Astrocyte (in vitro differentiated cells and primary cell): ENCODE measurements around the gene FGD5. TPM values are rescaled to one million over a fixed set of nuclear protein-coding genes. Genes with fewer than 3 reads are reported as not detected.
"Not testable (repeated sequence)": the region's sequence is repeated elsewhere in the genome, so short reads cannot be mapped to it uniquely, and the experiment has no call there.

Experiments
- DNase-seq: peaks from one replicate; pipeline ENCODE4 v3.0.0-alpha.2; 2010; ENCODE audit warnings: low read depth
- FAIRE-seq: peaks from 2 replicates; lab custom pipeline; 2011; peaks lifted over from hg19 to GRCh38; lab: Jason Lieb, UNC
- H2AFZ ChIP-seq: 2 replicates; pipeline ENCODE4 v1.6.0; 2012; ENCODE audit warnings: low read depth, low read length, inconsistent platforms
- H3K27ac ChIP-seq: 2 replicates; pipeline ENCODE4 v1.5.1; 2011; ENCODE audit warnings: low read depth, low read length, inconsistent platforms
- H3K27me3 ChIP-seq: 2 replicates; pipeline ENCODE4 v1.6.0; 2011; ENCODE audit warnings: low read length, inconsistent platforms; ENCODE audit not compliant: insufficient read depth
- H3K36me3 ChIP-seq: 2 replicates; pipeline ENCODE4 v1.5.1; 2011; ENCODE audit warnings: low read length, inconsistent platforms; ENCODE audit not compliant: insufficient read depth
- H3K4me1 ChIP-seq: 2 replicates; pipeline ENCODE4 v1.5.1; 2011; ENCODE audit warnings: low read length, inconsistent platforms; ENCODE audit not compliant: insufficient read depth
- H3K4me2 ChIP-seq: 2 replicates; pipeline ENCODE4 v1.6.0; 2012; ENCODE audit warnings: low read length, inconsistent platforms
- H3K4me3 ChIP-seq: 2 replicates; pipeline ENCODE4 v1.5.1; 2011; ENCODE audit warnings: low read depth, mild to moderate bottlenecking, low read length, inconsistent platforms; ENCODE audit not compliant: insufficient read depth
- H3K79me2 ChIP-seq: 2 replicates; pipeline ENCODE4 v1.6.0; 2012; ENCODE audit warnings: mild to moderate bottlenecking, low read length, inconsistent platforms; ENCODE audit not compliant: insufficient read depth
- H3K9ac ChIP-seq: 2 replicates; pipeline ENCODE4 v1.6.0; 2012; ENCODE audit warnings: mild to moderate bottlenecking, low read length, inconsistent platforms
- H3K9me3 ChIP-seq: 2 replicates; pipeline ENCODE4 v1.5.1; 2012; ENCODE audit warnings: low read depth, mild to moderate bottlenecking, low read length, inconsistent platforms; ENCODE audit not compliant: insufficient read depth
- H4K20me1 ChIP-seq: 2 replicates; pipeline ENCODE4 v1.6.0; 2012; ENCODE audit warnings: low read length, inconsistent platforms; ENCODE audit not compliant: insufficient read depth
- H3K27ac Mint-ChIP-seq: one replicate; pipeline ENCODE4 v1.8.0; 2021; ENCODE audit warnings: mild to moderate bottlenecking, mixed read lengths; ENCODE audit not compliant: unreplicated experiment
- H3K27me3 Mint-ChIP-seq: one replicate; pipeline ENCODE4 v1.8.0; 2021; ENCODE audit warnings: low read depth, mixed read lengths; ENCODE audit not compliant: unreplicated experiment
- H3K36me3 Mint-ChIP-seq: one replicate; pipeline ENCODE4 v1.8.0; 2021; ENCODE audit warnings: low read depth, mixed read lengths; ENCODE audit not compliant: unreplicated experiment
- H3K4me1 Mint-ChIP-seq: one replicate; pipeline ENCODE4 v1.8.0; 2021; ENCODE audit warnings: low read depth, mixed read lengths; ENCODE audit not compliant: unreplicated experiment
- H3K4me3 Mint-ChIP-seq: one replicate; pipeline ENCODE4 v1.8.0; 2021; ENCODE audit warnings: mild to moderate bottlenecking, moderate library complexity, mixed read lengths; ENCODE audit not compliant: unreplicated experiment
- H3K9me3 Mint-ChIP-seq: one replicate; pipeline ENCODE4 v1.8.0; 2021; ENCODE audit warnings: mild to moderate bottlenecking, mixed read lengths; ENCODE audit not compliant: unreplicated experiment
- EZH2 ChIP-seq: IDR thresholded peaks from 2 replicates; pipeline ENCODE4 v1.6.1; 2012; ENCODE audit warnings: mild to moderate bottlenecking, low read length, inconsistent platforms; ENCODE audit not compliant: insufficient read depth
- total RNA-seq: library from RNA; stranded (reverse); gene quantifications from 2 replicates; pipeline ENCODE4 v1.2.1, GENCODE V29; 2021
- TF ChIP-seq, protein P1 (sequence below): IDR thresholded peaks from 2 replicates; pipeline ENCODE4 v1.5.1; 2011; ENCODE audit warnings: low read depth, mild to moderate bottlenecking, inconsistent platforms, low read length, moderate library complexity; ENCODE audit not compliant: insufficient read depth

Gene FGD5
- total RNA-seq, 1 donor from 2014 or later, result 2.0 TPM

DNA sequence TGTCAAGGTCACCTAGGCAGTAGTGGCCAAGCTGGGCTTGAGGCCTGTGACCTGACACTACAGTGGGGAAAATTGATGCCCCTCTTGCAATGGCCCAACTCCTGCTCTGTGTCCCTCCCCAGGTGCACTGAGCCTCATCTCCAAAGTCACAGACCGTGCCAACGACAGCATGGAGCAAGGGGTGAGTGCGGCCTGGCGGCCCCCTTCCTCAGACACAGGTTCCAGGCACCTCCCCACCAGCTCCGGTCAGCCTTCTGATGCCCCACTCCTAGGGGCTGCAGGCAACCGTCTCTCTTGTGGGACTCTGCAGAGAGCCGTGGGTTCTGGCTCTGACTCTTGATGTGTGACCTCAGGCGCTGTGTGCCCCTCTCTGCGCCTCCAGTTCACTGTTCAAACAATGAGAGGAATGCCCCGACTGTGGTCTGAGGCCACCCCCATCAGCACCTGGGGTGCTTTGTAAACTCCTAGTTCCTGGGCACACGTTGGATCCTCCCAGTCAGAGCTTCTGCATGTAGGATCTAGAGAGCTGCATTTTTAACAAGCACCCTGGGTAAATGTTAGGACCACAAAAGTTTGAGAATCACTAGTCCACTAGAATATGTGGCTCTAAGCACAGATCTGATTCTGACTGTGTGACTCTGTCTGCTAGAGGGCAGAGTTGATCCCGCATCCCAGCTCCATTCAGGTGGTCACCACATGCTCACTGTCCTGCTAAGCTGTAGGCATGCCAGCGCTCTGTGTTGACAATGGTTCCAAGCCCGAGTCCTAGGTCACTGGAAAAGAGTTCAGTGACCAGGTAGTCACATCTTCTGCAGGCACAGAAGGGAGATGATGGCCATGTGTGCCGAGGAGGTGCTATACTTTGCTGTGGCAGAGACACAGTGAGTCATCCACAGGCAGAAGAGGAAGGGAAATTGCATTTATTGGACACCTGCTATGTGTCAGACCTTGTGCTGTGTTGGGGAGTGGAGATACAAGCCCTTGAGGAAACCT is 82.4 kb downstream of the FGD5 start:
- no peak for DNase-seq
- no peaks in the 10 kb centered on the region for H3K79me2 ChIP-seq
- no peak overlapping the region for H3K27ac ChIP-seq
- peaks cover 2% of the 10 kb centered on the region for H3K27me3 ChIP-seq
- Mint-ChIP-seq H3K4me3 (no peak overlapping the region), H3K36me3 (peaks cover 10% of the 10 kb centered on the region), H3K27ac (no peak overlapping the region), H3K4me1 (no peaks in the 10 kb centered on the region), H3K9me3 (peaks cover 11% of the 10 kb centered on the region), H3K27me3 (peaks cover 32% of the 10 kb centered on the region)
- TF ChIP-seq, protein P1, sequence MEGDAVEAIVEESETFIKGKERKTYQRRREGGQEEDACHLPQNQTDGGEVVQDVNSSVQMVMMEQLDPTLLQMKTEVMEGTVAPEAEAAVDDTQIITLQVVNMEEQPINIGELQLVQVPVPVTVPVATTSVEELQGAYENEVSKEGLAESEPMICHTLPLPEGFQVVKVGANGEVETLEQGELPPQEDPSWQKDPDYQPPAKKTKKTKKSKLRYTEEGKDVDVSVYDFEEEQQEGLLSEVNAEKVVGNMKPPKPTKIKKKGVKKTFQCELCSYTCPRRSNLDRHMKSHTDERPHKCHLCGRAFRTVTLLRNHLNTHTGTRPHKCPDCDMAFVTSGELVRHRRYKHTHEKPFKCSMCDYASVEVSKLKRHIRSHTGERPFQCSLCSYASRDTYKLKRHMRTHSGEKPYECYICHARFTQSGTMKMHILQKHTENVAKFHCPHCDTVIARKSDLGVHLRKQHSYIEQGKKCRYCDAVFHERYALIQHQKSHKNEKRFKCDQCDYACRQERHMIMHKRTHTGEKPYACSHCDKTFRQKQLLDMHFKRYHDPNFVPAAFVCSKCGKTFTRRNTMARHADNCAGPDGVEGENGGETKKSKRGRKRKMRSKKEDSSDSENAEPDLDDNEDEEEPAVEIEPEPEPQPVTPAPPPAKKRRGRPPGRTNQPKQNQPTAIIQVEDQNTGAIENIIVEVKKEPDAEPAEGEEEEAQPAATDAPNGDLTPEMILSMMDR, result no peak
- TF ChIP-seq EZH2, result no peak
- H2AFZ ChIP-seq, result no peak overlapping the region
- peaks cover 2% of the 10 kb centered on the region for H3K9me3 ChIP-seq
- FAIRE-seq, result no peak
- no peak overlapping the region for H3K4me3 ChIP-seq
- H3K9ac ChIP-seq, result no peak overlapping the region
- H3K4me1 ChIP-seq, result no peaks in the 10 kb centered on the region
- H3K36me3 ChIP-seq, result no peaks in the 10 kb centered on the region
- H4K20me1 ChIP-seq, result no peaks in the 10 kb centered on the region
- no peak overlapping the region for H3K4me2 ChIP-seq

DNA sequence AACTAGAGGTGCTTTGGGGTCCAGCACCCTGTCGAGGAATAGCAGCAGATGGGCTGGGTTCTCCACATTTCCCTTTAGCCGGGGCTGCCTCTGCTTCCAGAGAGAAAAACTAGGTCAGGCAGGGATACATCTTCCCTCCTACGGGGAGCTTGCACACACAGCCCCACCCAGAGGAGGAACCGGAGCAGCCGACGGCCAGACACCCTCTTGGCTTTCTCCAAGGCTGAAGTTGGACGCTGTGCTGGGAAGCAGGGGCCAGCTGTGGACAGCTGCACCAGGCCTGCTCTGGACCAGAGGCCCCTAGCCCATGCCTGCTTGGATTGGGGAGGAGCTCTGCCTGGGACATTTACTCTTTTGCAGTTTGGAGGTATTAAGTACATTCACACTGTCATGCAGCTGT is 84.0 kb downstream of the FGD5 start:
- Histone ChIP-seq H3K36me3 (no peaks in the 10 kb centered on the region), H3K4me2 (no peak overlapping the region), H3K4me3 (no peak overlapping the region), H3K4me1 (no peaks in the 10 kb centered on the region), H4K20me1 (no peaks in the 10 kb centered on the region), H3K9ac (no peak overlapping the region), H3K27me3 (peaks cover 2% of the 10 kb centered on the region), H3K27ac (no peak overlapping the region), H2AFZ (no peak overlapping the region), H3K9me3 (peaks cover 2% of the 10 kb centered on the region), H3K79me2 (no peaks in the 10 kb centered on the region)
- DNase-seq (no peak), FAIRE-seq (no peak)
- Mint-ChIP-seq H3K27me3 (peaks cover 23% of the 10 kb centered on the region), H3K4me1 (no peaks in the 10 kb centered on the region), H3K4me3 (no peak overlapping the region), H3K27ac (no peak overlapping the region), H3K9me3 (peaks cover 11% of the 10 kb centered on the region), H3K36me3 (peaks cover 10% of the 10 kb centered on the region)
- TF ChIP-seq EZH2, result no peak
- TF ChIP-seq, protein P1, result no peak

DNA sequence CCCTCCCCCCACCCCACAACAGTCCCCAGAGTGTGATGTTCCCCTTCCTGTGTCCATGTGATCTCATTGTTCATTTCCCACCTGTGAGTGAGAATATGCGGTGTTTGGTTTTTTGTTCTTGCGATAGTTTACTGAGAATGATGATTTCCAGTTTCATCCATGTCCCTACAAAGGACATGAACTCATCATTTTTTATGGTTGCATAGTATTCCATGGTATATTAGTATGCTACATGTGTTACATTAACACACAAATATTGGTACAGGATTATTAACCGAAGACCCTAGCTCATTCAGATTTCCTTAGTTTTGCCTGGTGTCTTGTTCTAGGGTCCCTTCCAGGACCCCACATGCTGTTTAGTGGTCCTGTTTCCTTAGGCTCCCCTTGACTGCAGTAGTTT is 84.7 kb downstream of the FGD5 start:
- DNase-seq, H3K79me2 ChIP-seq, H3K4me1 ChIP-seq, FAIRE-seq, H3K4me2 ChIP-seq, H3K27ac Mint-ChIP-seq, H3K27ac ChIP-seq, H3K36me3 ChIP-seq, H2AFZ ChIP-seq, H3K9me3 ChIP-seq, H3K4me1 Mint-ChIP-seq, H3K27me3 ChIP-seq, H3K36me3 Mint-ChIP-seq, H3K4me3 Mint-ChIP-seq, H3K4me3 ChIP-seq, H4K20me1 ChIP-seq, H3K9ac ChIP-seq: not testable (repeated sequence)
- Mint-ChIP-seq H3K9me3 (peaks cover 11% of the 10 kb centered on the region), H3K27me3 (peaks cover 16% of the 10 kb centered on the region)
